CD4-positive, alpha-beta T cell treated with Interleukin-4 for 1 hour (primary cell): ENCODE data around the gene ABCC9.

Experiments
- DNase-seq, 2 donors: peaks; one replicate each; pipeline ENCODE4 v3.0.0-alpha.2; 2020 to 2022

ABCC9 gene

GRCh38 chr12:21773263-21773741 is 167.9 kb downstream of the ABCC9 start:
- no peak for DNase-seq

GRCh38 chr12:21771311-21771710 is 169.9 kb downstream of the ABCC9 start:
- DNase-seq, result no peak

- DNase-seq, result no peak
These were observed 171.9 kb downstream of the ABCC9 start for GRCh38 chr12:21769307-21769706.

- DNase-seq, result no peak
These were observed 174.8 kb downstream of the ABCC9 start for GRCh38 chr12:21766403-21766802.

- no peak for DNase-seq
These were observed 176.3 kb downstream of the ABCC9 start for GRCh38 chr12:21764950-21765349.

GRCh38 chr12:21764065-21764464 is 177.2 kb downstream of the ABCC9 start:
- no peak for DNase-seq

GRCh38 chr12:21763531-21763930 is 177.7 kb downstream of the ABCC9 start:
- no peak for DNase-seq

- DNase-seq, result no peak
These were observed 181.5 kb downstream of the ABCC9 start for GRCh38 chr12:21759737-21760136.

GRCh38 chr12:21757735-21758134 is 183.5 kb downstream of the ABCC9 start:
- DNase-seq, result no peak

- DNase-seq, result no peak
These were observed 184.5 kb downstream of the ABCC9 start for GRCh38 chr12:21756699-21757098.

- DNase-seq, result no peak
These were observed 189.7 kb downstream of the ABCC9 start for GRCh38 chr12:21751517-21751916.
